DMS153 treated with DMSO at 0.1 percent for 48 hours (cell line): ENCODE results near the gene ACIN1.
"Not testable (repeated sequence)": the region's sequence is repeated elsewhere in the genome, so short reads cannot be mapped to it uniquely, and the experiment has no call there.

Experiments
- DNase-seq: peaks from one replicate; lab custom pipeline; 2025; ENCODE audit not compliant: unreplicated experiment; lab: John Stamatoyannopoulos, UW

The ACIN1 gene

GRCh38 chr14:23125011-23125410 is 30.1 kb upstream of the ACIN1 start:
- no peak for DNase-seq

DNA sequence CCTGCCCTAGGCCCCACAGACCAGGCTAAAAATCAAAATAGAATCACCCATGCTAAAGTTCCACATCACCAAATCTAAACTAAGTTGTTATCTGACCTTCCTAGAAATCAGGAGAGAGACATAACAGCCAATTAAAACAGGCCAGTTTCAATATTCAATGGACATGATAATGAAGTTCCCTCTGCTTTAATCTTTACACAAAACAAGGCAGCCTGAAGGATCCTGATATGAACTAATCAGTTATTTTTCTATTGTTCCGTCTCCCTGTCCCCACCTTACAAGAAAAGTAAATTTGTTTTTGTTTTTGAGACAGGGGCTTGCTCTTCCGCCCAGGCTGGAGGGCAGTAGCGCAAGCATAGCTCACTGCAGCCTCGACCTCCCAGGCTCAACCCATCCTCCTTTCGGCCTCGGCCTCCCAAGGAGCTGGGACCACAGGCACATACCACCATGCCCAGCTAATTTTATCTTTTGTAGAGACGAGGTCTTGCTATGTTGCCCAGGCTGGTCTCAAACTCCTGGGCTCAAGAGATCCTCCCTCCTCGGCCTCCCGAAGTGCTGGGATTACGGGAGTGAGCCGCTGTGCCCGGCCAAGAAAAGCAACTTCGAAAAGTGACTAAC is 29.5 kb upstream of the ACIN1 start:
- DNase-seq, result no peak

DNA sequence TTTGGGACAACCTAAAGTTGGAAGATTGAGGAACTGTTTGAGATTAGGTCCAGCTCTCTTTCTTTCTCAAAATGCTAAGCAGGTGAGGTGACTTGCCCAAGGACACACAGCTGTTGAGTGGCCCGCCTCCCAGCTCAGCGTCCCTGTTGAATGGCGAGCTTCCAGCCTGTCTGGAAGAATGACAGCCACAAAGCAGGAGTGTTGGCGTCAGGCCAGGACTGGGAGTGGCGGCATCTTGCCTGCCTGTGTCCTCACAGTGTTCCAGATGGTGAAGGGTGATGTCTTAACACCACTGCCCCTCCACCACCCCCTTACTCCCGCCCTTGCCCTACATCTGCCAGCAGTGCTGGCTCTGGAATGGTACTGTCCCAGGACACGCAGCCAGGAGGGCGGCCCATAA is 28.5 kb upstream of the ACIN1 start:
- DNase-seq, result no peak

GRCh38 chr14:23122086-23122485 is 27.1 kb upstream of the ACIN1 start:
- DNase-seq, result no peak

DNA sequence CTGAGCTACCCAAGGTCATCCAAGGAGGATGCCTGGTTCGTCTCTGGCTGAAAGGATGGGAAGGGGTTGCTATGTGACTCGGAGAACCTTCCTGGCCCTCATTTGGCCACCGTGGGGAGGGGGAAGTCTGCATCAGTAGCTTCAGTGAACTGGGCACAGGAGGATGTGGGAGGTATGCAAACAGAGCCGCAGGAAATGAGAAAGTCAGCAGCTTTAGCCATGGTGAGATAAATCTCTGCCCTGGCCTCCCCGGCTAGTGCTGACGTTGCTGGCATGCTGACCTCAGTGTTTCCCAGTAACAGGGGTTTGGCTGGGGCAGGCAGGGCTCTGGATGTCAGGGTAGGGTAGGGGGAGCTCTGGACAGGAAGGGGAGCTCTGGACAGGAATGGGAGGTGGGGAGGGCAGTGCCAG is 26.4 kb upstream of the ACIN1 start:
- DNase-seq, result no peak

DNA sequence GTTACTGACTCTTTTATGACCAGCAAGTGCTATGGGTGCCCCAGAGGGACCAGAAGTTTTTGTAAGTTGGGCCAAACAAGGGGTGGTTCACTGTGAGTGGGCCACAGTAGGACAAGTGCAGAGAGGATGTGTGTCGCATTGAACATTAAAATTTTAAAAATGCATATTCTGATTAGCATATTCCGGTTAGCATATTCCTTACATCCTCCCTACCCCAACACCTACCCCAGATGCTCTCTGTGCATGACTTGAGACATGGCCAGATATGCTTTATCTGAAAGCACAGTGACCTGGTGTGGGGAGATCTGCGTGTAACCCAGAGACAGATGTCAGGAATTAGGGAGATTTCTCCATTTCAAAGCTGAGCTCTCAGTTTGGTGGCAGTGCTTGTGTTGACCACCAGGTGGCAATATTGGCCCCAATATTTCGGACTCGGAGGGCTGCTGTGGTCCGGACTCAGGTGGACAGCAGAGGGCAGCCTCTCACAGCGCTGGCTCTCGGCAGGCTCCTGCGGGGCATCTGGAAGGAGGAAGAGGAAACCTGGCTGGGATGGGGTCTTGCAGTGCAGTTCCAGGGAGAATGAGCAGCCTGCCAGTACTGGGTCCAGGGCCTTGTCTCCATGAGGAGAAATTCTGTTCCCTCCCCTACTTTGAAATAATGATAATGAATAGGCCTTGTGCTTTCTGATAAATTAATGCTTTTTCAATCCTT is 25.8 kb upstream of the ACIN1 start:
- peak; percentile 68 for DNase-seq

GRCh38 chr14:23119363-23120327 is 24.7 kb upstream of the ACIN1 start:
- DNase-seq, result no peak

GRCh38 chr14:23118506-23119362 is 23.8 kb upstream of the ACIN1 start, which contains the start of gene CEBPE:
CEBPE (minus strand) TSS chr14:23119255; CDS start chr14:23119091, 164 bp downstream.
- no peak for DNase-seq

DNA sequence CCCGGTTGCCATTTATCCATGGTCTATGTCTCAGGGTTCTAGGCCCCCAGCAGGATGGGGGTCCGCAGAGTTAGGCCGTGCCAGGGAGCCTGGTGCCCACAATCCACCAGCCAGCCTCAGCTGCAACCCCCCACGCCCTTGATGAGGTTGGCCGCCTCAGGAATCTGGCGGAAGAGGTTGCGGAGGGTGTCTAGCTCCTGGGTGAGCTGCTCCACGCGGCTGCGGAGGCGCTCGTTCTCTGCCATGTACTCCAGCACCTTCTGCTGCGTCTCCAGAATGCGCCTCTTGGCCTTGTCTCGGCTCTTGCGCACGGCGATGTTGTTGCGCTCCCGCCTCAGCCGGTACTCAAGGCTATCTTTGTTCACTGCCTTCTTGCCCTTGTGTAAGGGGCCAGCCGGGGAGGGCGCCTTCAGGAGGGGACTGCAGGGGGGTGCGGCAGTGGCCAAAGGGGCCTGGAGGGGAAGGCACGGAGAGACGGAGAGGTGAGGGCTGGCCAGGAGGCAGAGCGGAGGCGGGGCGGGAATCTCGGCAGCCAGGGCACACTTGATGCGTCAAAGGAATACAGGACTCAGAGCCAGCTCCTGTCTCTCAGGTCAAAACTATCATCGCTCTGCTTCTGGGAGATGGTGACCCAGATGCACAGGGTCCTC is 22.6 kb upstream of the ACIN1 start:
- no peak for DNase-seq

GRCh38 chr14:23115918-23116317 is 21.0 kb upstream of the ACIN1 start:
- no peak for DNase-seq

- no peak for DNase-seq
Measured at GRCh38 chr14:23115039-23115731, 20.2 kb upstream of the ACIN1 start.

DNA sequence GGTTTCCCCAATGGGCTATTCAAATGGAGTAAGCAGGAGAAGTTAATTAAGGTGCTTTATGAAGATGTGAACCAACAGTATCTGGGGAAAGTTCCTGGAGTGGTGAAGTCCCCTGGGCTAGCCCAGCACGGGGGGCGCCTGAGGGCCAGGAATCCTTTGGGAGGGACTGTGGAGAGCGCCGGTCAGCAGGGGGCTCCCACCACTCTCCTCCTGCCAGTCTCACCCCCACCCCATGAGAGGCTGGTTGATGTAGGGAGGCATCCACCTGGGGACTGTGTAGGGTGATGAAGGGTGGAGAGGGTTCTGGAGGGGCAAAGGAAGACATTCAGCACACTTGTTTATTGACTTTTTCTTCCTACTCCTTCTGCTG is 19.7 kb upstream of the ACIN1 start:
- DNase-seq, result no peak

- DNase-seq, result no peak
Measured at GRCh38 chr14:23114120-23114458, 19.2 kb upstream of the ACIN1 start.

DNA sequence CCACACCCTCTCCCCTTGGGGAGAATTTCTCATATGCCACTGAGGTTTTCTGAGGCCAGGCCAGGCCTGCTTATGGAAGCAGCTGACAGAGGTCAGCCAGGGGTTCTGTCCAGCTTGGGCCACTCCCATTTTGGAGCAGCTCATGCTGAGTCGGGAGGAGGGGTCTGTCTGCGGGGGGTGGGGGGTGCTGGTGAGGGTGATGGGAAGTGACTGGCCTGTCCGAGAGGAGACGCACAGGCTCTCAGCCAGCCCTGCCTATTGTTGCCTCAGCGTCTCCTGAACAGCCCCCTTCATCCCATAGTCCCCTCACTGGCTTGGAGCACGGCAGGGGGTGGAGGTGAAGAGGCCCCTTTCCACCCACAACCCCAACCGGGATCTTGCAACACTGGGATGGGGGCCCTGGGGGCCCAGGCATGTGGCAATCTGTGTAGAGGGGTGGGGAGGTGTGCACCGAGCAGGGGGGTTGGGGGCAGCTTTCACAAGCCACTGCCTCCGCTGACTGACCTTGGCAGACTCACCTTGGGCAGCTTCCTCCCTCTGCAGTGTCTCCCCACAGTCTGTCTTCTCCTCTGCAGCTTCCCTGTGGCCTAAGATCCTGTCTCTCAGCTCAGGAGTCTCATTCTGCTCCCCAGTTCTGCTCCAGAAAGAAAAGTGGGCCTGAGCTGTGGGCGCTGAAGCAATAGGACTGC is 18.6 kb upstream of the ACIN1 start:
- no peak for DNase-seq

GRCh38 chr14:23112359-23113178 is 17.6 kb upstream of the ACIN1 start:
- DNase-seq, result no peak

DNA sequence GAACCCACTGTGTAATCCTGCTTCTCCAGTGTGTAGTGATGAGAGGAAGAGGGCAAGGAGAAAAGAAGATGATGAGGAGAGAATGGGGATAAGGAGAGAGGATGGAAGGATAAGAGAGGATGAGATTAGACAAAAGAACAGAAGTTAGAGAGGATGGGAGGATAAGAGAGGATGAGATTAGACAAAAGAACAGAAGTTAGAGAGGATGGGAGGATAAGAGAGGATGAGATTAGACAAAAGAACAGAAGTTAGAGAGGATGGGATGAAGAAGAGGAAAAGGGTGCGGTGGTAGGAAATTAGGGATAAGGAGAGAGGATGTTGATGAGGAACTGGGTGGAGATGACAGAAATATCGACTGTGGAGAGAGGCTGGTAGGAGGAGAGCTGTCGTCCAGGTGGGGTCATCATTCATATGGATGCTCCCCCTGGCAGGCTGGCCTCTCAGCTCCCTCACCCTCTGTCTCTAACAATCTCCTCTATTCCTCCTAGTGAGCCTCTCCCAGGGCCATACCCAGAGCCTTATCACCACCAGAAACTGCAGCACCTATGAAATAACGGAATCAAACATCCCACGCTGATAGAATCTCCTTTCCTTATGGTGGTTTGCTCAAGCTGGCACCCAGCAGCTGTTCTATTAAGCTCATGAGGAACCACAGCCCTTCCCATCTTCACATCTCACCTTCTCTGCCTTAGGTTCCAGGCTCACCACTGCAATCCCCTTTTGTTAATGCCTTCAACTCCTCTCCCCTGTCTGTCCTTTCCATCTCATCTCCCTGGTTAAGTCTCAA is 15.8 kb upstream of the ACIN1 start:
- no peak for DNase-seq

- no peak for DNase-seq
Measured at GRCh38 chr14:23109769-23110168, 14.8 kb upstream of the ACIN1 start.

DNA sequence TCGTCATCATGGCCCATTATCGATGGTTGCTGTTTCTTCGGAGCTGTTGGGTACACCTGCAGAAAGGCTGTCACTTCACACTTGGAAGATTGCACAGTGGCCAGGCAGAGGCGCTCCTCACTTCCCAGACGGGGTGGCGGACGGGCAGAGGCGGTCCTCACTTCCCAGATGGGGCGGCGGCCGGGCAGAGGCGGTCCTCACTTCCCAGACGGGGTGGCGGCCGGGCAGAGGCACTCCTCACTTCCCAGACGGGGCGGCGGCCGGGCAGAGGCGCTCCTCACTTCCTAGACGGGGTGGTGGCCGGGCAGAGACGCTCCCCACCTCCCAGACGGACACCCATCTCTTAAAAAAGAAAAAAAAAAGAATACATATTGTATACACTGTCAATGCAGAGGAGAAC is 13.2 kb upstream of the ACIN1 start:
- DNase-seq, result not testable (repeated sequence)
